ENCODE results near the gene TLL2.

The TLL2 gene

DNA sequence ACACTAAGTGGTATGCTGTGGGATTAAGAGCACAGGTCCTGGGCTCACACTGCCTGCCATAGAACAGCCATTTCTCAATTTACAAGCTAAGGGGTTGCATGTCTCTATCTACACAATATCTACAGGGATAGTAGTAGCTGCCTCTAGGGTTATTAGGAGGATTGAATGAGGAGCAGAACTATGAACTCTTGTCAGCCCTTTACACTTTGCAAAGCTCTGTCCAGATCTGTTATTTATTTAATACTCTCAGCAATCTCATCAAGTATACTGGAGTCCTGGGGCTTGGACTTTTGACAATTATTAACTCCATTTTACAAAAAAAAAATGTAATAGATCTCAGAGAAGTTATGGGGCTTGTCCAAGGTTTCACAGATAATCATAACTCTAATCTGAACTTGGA is 161.7 kb downstream of the TLL2 start:
- no peak for DNase-seq

DNA sequence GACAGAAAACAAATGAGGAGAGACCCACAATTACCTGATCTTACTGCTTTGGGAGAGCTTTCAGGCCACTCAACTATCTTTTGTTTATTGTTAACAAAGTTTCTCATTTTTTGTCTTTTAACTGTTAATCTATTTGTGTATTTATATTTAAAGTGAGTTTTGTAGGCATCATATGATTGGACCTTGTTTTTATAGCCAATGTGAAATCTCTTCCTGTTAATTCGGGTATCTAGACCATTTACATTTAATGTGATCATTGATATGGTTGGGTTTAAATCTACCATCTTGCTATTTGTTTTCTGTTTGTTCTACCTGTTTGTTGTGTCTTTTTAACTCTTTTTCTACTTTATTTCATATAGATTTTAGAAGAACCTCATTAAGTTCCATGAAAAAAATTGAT is 167.4 kb downstream of the TLL2 start:
- no peak for DNase-seq

DNA sequence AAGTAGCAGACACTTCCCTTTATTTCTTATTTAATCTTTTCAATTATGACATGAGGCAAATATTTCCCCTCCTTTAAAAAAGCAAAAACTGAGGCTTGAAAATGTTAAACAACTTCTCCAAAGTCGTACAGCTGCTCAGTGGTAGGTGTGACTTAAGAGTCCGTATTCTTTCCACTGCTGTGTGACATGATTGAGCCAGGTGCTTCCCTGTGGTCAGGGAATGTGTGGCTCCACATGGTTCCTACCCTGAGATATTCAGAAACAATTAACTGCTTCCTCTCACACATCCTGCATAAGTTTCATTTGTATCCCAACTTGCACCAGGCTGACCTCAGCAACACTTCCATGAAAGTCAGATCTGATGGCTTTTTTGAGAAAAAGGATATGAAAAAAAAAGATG is 168.5 kb downstream of the TLL2 start:
- DNase-seq = no peak

DNA sequence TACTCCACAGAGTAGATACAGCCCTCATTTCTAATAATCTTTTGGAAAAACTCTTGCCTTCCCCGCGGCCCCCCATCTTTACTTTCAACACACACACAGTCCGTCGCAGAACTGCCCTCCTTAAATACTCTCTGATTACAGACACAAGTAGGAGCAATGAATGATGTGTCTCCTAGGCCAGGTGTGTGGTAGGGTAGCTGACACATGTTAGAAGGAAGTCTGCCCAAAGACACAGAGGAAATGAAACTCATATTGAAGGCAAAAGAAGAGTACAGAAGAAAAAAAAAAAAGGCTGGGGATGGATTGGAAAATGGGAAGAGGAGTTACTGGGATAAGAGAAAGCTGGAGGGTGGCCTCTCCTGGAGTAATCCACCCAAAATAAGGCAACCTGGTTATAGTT is 169.5 kb downstream of the TLL2 start:
- DNase-seq = no peak

DNA sequence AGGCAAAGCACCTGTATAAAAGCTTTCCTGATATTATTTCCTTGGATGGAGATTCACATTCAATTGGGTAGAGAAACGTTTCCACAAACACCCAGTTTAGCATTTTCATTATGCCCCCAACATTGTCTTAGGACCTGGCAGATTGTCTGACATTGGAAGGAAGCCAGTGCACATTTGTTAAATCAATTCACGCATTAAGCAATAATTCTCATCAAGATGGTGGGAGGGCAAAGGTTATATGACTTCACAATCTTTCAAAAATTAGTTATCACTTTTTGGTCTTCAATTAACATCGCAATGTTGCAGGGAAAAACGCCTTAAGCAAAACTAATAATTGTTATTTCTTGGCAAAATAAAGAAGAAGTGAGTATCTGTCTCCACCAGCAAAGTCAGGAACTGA is 171.3 kb downstream of the TLL2 start:
- DNase-seq = no peak

DNA sequence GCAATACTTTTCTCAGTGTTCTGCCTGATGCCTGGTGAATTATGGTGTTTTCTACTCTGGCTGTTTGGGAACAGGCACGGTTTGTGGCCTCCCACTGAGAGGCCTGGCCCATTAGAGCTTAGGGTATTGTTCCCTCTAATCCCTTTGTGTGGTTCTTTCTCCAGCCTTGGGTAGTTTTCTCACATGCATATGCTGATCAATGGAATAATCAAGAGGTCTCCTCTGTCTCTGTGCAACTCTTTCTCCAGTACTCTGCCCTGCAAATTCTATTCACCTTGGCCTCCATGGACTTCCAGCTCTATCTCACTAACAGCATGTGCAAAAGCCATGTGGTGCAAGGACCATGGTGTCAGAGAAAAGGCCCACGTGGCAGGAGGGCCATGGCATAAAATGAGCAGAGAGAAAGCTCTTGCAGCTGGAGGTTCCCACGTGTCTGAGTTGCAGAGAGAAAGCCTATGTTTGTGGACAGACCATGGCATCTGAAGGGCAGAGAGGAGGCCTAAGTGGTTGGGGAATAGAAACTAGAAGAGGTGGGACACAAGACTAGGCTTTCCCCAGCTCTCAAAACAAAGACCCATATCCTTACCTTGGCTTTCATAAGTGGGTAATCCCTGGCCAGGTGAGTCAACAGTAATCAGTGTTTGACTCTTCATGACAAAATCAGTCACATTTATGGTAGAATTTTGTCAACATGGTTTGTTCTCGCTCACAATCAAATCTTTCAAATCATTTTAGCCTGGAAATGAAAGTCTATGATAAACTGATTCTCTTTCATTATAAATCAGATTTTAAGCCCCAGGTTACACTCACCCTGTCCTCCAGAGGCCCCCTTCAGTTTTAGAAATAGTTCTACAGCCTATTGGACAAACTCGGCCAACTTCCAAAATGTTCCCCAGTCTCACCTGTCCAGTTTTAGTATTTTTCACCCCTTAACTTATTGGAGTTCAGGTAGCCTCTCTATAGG is 172.2 kb downstream of the TLL2 start:
- no peak for DNase-seq

DNA sequence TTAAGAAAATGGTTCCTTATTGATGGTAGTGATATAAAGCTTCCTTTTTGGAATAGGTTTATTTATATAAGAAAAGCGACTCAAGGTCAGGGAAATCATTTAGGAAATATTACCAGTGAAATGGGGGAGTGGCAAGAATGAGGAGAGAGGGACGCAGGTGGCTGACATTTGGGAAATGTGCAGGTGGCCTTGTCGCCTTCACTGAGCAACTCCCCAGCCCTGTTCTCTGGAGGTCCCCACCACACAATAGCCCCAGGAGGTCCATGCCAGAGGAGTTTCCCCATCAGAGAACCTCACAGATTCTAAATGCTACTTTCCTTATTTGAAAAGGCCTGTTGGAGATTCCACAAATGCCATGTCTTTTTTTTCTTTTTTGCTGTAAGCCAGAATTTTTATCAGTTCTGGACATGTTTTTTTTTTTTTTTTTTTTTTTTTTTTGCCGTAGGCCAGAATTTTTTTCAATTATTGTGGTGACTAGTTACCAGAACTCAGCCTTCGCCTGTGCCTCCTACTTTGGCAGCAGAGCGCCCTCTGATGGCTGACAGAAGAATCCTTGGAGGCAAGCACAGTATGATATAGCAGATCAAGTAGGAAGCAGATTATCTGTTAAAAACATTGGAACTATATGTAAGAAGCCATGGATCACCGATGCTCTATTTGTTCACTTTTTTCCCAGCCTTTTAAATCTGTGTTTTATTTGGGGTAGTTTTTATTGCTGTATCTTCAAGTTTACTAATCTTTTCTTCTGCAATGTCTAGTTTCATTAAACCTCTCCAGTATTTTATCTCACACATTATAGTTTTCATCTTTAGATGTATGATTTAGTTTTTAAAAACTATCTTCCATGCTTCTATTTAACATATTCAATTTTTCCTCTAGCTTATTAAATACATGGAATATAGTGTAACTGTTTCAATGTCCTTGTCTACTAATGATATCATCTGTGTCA is 173.5 kb downstream of the TLL2 start:
- DNase-seq = no peak

DNA sequence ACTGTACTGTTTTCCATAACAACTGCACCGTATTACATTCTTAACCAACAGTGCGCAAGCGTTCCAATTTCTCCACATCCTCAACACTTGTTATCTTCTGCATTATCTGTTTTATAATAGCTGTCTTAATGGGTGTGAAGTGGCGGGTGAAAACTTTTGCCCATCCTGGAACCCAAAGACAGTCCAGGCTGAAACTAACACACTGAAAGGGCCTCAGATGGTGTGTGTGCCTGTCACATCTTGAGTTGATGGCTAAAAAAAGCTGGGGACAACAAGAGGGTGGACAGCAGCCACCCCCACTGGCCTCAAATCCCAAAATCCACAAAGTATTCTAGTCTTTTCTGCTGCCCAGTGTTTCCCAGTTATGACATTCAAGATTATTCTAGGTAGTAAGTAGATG is 174.3 kb downstream of the TLL2 start:
- DNase-seq = no peak

DNA sequence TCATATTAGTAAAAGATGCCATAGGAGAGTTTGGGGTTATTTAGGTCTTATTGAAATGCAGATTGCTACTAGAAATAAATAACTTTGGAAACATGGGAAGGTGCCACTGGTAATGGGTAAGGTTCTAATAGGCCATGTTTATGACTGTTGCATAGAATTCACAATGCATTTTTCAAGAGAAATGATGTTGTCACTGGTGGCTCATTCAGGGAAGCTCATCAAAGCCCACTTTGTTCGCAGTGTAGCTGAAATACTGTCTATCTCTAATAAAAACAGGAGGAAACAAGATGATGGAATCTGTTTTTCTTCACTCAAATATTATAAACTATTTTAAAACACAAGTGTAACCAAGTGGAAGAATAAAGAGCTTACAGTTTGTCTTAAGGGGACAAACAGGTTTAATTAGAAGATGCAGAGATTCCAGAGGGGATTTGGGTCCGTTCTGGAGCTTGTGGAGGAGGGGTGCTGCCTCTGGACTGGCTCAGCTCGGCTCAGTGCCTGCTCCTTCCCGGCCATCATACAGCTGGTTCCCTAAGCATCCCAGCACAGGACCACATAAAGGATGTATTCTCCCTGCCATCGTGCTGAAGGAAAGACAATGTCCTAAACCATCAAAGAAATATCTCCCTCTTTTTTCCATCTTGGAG is 175.3 kb downstream of the TLL2 start:
- no peak for DNase-seq

DNA sequence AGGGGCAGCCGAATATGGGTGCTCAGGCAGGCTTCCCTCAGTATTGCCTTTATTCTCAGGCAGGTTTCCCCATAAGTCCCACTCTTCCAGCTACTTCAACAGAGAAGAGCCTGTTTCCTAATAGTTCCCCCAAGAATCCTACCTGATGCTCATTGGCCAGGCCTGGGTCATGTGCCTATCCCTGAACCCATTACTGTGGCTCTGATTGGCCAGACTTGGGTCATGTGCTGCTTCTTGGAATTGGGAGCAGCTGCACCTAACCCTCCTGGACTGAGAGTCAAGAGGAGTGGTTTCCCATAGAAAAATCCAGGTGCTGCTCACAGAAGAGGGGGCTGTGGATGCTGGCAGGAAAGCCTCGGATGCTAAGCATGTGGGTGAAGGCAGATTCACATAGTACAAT is 176.6 kb downstream of the TLL2 start:
- DNase-seq = no peak

DNA sequence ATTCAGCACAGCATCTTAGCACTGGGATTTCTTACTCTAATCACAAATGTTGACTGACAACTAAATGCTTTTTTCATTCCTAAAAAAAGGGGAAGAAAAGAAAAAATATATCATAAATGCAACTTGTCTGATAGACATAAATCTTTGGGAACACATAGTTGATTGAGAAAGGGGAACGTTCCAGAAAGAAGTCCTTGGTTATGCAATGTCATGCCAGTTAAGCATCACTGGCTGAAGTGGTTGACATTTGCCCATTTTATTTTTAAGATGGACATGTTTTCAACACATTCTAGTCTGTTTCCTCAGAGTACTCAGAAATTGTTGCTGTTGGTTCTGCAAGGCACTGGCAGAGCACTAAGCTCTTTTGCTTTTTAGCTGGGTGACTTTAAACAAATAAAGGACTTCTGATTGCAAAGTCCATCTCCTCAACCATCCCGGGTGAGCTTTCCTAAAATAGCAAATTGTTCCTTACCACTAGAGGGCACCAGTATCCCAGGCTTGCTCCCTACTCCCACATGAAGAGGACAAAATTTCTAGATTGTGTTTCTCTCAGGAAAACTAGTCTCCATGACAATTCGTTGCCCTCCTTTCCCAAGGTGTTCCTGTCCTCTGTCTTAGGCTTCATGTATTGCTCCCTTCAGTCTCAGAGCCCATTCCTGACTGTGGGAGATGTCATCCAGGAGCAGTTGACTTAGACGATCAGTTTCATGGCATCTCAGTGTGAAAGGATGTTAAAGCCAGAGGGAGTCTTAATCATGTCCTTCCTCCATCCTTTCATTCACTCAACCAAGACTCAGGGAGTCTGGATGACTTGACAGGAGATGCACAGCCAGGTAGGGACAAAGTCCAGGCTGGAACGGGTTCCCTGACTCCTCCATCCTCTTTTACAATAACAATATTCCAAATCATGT is 178.9 kb downstream of the TLL2 start:
- no peak for DNase-seq

DNA sequence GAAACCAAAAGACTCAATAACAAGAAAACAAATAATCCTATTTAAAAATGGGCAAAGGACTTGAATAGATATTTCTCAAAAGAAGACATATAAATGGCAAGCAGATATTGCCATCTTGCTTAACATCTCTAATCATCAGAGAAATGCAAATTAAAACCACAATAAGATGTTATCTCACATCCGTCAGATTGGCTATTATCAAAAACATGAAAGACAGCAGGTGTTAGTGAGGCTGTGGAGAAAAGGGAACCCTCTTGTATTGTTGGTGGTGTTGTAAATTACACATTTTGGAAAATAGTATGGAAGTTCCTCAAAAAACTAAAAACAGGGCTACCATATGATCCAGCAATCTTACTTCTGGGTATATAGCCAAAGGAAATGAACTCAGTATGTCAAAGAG is 180.6 kb downstream of the TLL2 start:
- no peak for DNase-seq

DNA sequence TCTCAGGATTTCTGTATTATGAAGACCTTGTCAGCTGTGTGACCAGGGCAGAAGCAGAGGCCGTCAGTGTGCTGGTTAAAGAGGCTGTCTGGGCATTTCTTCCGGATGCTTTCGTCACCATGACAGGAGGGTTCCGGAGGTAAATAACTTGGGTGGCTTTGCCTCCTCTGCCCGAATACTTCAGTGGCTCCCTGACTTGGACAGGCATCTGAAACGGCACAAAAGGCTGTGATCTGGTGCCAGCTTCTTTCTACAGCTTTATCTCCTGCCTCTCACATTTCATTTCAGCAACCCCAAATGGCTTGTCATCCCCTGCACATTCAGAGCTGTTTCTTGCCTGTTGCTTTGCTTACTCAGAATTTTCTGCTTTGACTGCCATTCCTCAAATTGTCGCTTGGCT is 186.3 kb downstream of the TLL2 start:
- DNase-seq = no peak

DNA sequence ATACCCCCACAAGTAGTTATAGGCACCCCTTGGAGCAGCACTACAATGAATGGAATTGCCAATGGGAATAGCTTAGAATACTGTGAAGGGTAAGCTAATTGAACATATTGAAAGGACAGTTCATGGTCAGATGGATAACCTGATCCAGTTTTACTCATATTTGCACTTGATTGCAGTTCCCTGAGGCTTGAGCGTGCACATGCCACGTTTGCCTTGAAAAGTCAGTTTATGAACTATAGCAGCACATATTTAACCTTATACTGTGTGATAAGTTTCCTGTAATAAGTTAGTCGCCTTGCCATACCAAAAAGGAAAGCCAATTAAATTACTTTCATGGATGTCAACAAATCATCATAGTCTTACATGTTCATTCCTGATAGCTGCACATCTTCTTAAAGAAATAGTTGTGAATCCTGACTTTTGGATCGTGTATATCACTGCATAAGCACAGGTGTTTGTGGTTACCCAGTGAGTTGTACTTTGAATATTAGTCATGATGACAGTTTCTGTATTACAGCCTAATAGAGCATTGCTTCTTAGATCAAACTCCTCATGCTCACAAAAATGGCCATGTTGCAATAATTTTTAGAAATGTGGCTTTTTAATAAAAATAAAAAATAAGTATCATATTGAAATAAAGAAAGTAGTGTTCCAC is 187.9 kb downstream of the TLL2 start:
- DNase-seq = no peak

DNA sequence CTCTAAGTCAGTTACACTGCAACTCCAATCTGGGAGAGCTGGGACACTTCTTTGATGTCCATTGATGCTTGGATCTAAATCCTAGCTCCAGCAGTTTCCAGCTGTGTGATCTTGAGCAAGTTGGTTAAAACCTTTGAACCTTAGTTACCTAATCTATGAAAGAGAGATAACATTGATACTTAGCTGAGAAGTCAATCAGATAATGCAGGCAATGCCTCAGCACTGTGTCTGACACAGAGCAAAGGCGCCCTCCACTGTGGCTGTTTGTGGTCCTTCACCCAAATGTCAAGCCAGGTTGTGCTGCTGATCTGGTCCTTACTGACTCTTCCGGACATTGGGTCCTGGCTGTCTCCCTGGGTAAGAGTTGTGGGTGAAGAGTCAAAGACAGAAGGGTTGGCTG is 189.3 kb downstream of the TLL2 start:
- DNase-seq = no peak

DNA sequence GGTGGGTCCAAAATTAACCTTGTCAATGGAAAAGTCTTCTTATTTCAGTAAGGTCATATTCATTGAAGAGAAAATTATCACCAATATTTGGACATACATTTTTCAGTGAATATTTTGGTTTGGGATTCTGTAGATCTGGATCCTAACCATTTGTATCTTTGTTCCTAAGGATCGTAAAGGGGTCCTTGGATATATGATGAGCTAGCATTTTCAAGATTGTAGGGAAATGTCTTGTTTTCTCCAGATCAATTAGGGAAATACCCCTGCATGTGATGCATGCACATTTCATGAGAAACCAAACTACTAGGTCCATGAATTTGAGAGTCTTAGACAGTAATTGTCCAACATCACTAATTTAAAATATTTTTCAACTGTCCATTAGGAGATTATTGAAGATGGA is 191.5 kb downstream of the TLL2 start:
- no peak for DNase-seq

DNA sequence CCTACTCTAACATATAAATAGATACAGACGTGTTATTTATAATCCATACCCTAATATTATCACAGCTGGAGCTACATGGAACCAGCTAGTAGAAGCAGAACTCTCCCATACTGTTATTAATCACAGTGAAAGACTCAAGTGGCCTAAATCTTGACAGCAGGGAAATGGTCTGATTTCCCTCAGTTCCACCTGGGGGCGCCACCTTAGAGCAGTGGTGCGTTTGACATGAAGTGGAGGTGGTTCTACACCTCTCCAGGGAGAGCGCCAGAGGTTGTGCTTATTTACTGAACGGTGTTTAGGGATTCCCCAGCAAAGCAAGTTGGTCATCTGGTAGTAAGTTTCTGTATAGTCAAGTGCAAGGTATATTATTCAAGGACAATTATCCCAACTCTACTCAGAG is 191.9 kb downstream of the TLL2 start:
- DNase-seq = no peak

DNA sequence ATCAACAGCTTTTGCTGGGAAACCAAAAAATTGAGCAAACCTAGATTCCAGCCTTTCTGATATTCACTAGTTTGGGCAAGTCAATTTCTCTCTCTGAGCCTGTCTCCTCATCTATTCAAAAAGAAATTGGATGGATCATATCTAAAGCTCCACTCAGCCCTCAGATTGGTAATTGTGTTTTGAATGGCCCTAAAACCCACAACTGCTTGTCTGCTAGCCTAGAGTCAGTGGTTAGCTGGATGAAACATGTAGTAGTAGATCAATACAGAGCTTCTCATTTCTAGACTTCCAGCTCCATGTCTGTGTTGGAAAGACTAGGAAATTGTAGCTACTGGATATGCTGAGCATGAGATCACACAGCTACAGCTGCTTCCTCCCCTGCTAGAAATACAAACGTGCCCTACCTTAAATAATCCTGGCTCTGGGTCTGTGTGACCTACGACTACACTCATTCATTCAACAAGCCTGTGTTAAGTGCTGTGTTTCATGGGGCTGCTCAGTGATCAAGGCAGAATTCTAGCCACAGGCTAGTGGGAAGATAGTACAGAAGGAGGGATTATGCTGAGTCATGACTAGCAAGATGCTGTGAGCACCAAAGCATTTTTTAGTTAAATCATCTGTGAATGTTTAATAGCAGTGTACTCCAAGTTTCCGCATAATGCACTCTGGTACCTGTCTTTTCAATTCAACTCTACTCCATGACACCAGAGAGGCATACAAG is 193.8 kb downstream of the TLL2 start:
- no peak for DNase-seq

DNA sequence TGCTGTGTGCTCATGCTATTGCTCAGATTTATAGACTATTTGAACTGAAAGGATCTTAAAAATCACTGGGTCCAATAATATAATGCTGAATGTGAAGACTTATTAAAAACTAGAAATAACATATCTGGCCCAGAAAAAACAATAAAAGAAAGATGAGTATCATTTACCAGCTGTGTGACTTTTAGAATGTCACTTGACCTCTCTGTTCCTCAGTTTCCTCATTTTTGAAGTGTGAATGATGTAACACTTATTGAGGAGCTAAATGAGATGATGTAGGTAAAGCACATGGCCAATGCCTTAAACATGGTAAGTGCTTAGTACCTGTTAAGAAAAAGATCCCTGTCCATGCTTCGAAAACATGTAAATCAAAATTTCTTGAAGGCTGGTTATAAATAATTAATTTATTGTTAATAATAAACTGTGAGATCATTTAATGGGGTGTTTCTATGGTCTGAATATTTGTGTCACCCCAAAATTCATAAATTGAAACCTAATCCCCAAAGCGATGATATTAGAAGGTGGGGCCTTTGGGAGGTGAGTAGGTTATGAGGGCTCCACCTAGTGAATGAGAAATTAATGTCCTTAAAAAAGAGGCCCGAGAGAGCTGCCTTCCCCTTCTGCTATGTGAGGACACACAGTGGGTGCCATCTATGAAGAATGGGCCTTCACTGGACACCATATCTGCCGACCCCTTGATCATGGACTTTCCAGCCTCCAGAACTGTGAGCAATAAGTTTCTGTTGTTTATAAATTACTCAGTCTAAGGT is 196.5 kb downstream of the TLL2 start:
- no peak for DNase-seq

Data from right forelimb (tissue), 1 donor.